C4-2B (cell line): ENCODE results near the gene TAX1BP3.

Experiments
- H3K27ac ChIP-seq: fragments of 450-650 bp; 2 replicates; pipeline ENCODE4 v1.5.1; 2017
- CTCF ChIP-seq: fragments of 450-650 bp; conservative IDR thresholded peaks from 2 replicates; pipeline ENCODE4 v1.5.1; 2017; ENCODE audit warnings: mild to moderate bottlenecking
- ZFX ChIP-seq: fragments of 450-650 bp; IDR thresholded peaks from 2 replicates; pipeline ENCODE4 v1.6.1; 2017

The TAX1BP3 gene

GRCh38 chr17:3615160-3615870 is 53.1 kb downstream of the TAX1BP3 start:
- H3K27ac ChIP-seq = no peak overlapping the region
- no peak for TF ChIP-seq ZFX
- TF ChIP-seq CTCF = no peak

- TF ChIP-seq CTCF (no peak), ZFX (no peak)
These were observed 55.3 kb downstream of the TAX1BP3 start for GRCh38 chr17:3613124-3613523.

More at GRCh38 chr17:3613124-3613523, 55.3 kb downstream of the TAX1BP3 start:
- H3K27ac ChIP-seq = no peak overlapping the region
